ENCODE data around the gene ADGRD2. TPM values are rescaled to one million over a fixed set of nuclear protein-coding genes. Genes with fewer than 3 reads are reported as not detected.

The ADGRD2 gene
- total RNA-seq, 1 experiment from 2014 or later, result not detected

DNA sequence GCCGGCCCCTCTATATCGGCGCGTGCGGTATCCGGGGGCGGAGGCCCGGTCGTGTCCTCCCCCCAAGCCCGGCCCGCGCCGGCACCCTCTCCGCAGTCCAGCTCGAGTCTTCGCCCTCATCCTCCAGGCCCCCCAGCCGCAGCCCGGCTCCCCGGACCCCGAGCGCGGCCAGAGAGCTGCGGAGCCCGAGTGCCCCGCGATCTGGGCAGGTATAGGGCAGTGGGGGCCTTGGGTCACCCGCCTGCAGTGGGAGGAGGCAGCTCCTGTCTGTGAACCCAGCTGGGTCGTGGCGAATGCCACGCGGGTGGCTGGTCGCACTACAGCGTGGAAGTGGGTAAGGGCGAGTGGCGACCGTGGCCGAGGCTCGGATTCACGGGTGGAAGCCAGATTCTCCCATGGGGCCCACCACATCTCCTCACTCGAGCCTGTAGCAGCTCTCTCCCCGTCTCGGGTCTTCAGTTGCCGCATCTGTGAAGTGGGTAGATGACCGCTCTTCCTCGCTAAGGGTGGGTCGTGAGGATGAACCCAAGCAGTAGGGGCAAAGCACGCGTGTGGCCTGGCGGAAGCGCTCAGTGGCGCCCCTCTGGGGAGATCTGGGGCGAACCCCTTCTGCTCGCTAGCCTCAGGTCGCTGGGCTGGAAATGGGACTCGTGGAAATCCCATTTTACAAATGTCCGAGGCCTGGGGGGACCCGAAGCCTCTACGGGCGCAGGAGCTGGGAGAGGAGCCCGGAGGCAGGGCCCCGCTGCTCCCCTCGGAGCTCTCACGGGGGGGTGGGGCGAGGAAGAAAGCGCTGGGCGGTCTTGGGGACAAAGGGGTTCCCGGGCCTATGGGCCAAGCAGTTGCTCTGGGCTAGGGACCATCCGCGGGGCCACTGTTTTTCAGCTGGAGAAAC, 55.0 kb downstream of the ADGRD2 start:
- peaks cover 9% of the 10 kb centered on the region for H3K4me1 ChIP-seq (ENCODE audit: insufficient read depth, low read length, poor library complexity, severe bottlenecking)
- H3K4me3 ChIP-seq (ENCODE audit: low read depth, low read length, poor library complexity, severe bottlenecking), result no peak overlapping the region
- no peaks in the 10 kb centered on the region for H3K9me3 ChIP-seq (ENCODE audit: low read depth, low read length, poor library complexity, severe bottlenecking)
- ChIA-PET CTCF (interaction anchor here (0.6 kb wide), 1 partner anchor 141 kb away, joined by 6 read pairs; no protein-coding TSS in a partner anchor), POLR2A (ENCODE audit: low non-redundant PET) (no interaction called here)
- BruUV-seq (replicated peaks), result no TSS peak
- intact Hi-C loops (cut with micrococcal nuclease; ENCODE audit: unreplicated experiment), result no loop called here
- peak; percentile 37 for TF ChIP-seq EZH2 (IDR thresholded peaks at IDR 0.05; ENCODE audit: borderline replicate concordance, low read depth, low read length, poor library complexity, severe bottlenecking)
- TF ChIP-seq CTCF (conservative IDR thresholded peaks at IDR 0.05; ENCODE audit: low read depth, low read length), result peak; percentile 22; the same call in 1 of the 2 replicates
- H3K36me3 ChIP-seq (ENCODE audit: insufficient read depth, low read length, poor library complexity, severe bottlenecking), result no peaks in the 10 kb centered on the region
- DNase-seq (ENCODE audit: low spot score), result no peak
- no peak overlapping the region for H3K27ac ChIP-seq (ENCODE audit: low read depth, low read length, poor library complexity, severe bottlenecking)
- H3K27me3 ChIP-seq (replicated peaks; ENCODE audit: insufficient read depth, low read depth, low read length, poor library complexity), result peaks cover 53% of the 10 kb centered on the region

DNA sequence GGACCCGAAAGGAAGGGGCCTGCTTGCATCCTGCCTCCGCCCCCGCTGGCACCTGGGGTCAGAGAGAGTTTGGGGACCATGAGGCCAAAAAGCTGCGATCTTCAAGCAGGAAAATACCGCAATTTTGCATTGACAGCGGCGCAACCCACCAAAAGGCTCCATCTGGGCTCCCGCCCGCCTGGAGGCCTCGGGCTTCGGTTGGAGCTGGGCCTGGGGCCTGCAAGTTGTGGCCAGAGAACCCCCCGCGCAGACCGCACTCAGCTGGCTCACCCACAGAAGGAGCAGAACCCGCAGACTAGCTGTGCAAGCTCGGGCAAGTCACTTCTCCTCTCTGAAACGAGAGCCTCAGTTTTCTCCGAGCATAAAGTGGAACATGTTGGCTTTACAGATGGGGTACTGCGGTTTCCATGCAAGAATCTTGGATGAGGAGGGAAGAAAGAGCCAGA, 55.7 kb downstream of the ADGRD2 start:
- intact Hi-C loops (cut with micrococcal nuclease; ENCODE audit: unreplicated experiment), result no loop called here
- POLR2A ChIA-PET (ENCODE audit: low non-redundant PET), result no interaction called here
- Histone ChIP-seq H3K4me1 (ENCODE audit: insufficient read depth, low read length, poor library complexity, severe bottlenecking) (peaks cover 9% of the 10 kb centered on the region), H3K4me3 (ENCODE audit: low read depth, low read length, poor library complexity, severe bottlenecking) (no peak overlapping the region), H3K9me3 (ENCODE audit: low read depth, low read length, poor library complexity, severe bottlenecking) (no peaks in the 10 kb centered on the region), H3K27ac (ENCODE audit: low read depth, low read length, poor library complexity, severe bottlenecking) (no peak overlapping the region), H3K36me3 (ENCODE audit: insufficient read depth, low read length, poor library complexity, severe bottlenecking) (no peaks in the 10 kb centered on the region), H3K27me3 (replicated peaks; ENCODE audit: insufficient read depth, low read depth, low read length, poor library complexity) (peaks cover 53% of the 10 kb centered on the region)
- TF ChIP-seq CTCF (conservative IDR thresholded peaks at IDR 0.05; ENCODE audit: low read depth, low read length) (no peak), EZH2 (IDR thresholded peaks at IDR 0.05; ENCODE audit: borderline replicate concordance, low read depth, low read length, poor library complexity, severe bottlenecking) (no peak)
- CTCF ChIA-PET, result no interaction called here
- no TSS peak for BruUV-seq (replicated peaks)
- no peak for DNase-seq (ENCODE audit: low spot score)

- DNase-seq (ENCODE audit: low spot score), result no peak
- Histone ChIP-seq H3K27ac (ENCODE audit: low read depth, low read length, poor library complexity, severe bottlenecking) (no peak overlapping the region), H3K4me1 (ENCODE audit: insufficient read depth, low read length, poor library complexity, severe bottlenecking) (peaks cover 9% of the 10 kb centered on the region), H3K4me3 (ENCODE audit: low read depth, low read length, poor library complexity, severe bottlenecking) (no peak overlapping the region), H3K9me3 (ENCODE audit: low read depth, low read length, poor library complexity, severe bottlenecking) (no peaks in the 10 kb centered on the region), H3K27me3 (replicated peaks; ENCODE audit: insufficient read depth, low read depth, low read length, poor library complexity) (peaks cover 47% of the 10 kb centered on the region), H3K36me3 (ENCODE audit: insufficient read depth, low read length, poor library complexity, severe bottlenecking) (no peaks in the 10 kb centered on the region)
- ChIA-PET POLR2A (ENCODE audit: low non-redundant PET) (no interaction called here), CTCF (no interaction called here)
- TF ChIP-seq EZH2 (IDR thresholded peaks at IDR 0.05; ENCODE audit: borderline replicate concordance, low read depth, low read length, poor library complexity, severe bottlenecking) (no peak), CTCF (conservative IDR thresholded peaks at IDR 0.05; ENCODE audit: low read depth, low read length) (no peak)
- no TSS peak for BruUV-seq (replicated peaks)
- intact Hi-C loops (cut with micrococcal nuclease; ENCODE audit: unreplicated experiment), result no loop called here
Measured at GRCh38 chr9:124506433-124506832, 56.2 kb downstream of the ADGRD2 start.

All from A673 (cell line).